G401 (cell line): Measurements from ENCODE around the gene PRKAG1. TPM values are rescaled to one million over a fixed set of nuclear protein-coding genes. Genes with fewer than 3 reads are reported as not detected.

ENCODE experiments used
- DNase-seq: peaks from one replicate; pipeline ENCODE4 v3.0.0-alpha.2; 2015; ENCODE audit warnings: low spot score
- in situ Hi-C: cut with HindIII; loops from 2 replicates; pipeline ENCODE4 v1.10.0; 2016; ENCODE audit warnings: low sequenced_read_pairs, mixed read lengths
- total RNA-seq: library from RNA; depleted of rRNA; stranded (reverse); fragments of >200 nt; shearing (Covaris generic); gene quantifications from 2 replicates; pipeline ENCODE4 v1.2.3, GENCODE V29; 2014

The PRKAG1 gene
- total RNA-seq, 1 experiment from 2014 or later, result 63.5 TPM

DNA sequence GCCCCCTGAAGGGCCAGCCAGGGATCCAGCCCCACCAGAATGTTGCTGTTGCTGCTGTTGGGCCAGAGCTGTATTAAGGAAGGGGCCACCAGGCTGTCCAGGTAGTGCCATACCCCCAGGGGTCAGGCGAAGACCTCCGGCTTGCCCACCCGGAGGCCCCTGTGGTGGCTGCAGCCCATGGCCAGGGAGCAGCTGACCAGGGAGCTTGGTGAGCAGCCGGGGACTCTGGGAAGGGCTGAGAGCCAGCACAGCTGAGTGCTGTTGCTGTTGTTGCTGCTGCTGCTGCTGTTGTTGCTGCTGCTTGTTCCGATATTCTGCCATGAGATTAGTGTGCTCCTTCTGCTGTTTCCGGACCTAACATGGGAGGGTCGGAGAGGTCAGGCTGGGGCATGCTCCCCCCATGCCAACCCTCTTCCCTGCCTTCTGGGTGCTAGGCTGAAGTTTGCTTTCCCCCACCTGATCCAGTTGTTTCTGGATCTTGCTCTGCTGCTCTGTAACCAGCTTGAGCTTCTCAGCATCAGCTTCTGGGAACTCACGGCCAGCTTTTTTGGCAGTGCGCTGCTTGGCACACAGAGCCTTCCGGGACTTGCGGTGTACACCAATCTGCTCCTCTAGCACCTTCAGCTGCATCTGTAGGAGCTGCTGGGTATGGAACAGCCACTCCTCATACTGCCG lies 15.2 kb upstream of the PRKAG1 start:
- in situ Hi-C loops, result no loop called here

DNA sequence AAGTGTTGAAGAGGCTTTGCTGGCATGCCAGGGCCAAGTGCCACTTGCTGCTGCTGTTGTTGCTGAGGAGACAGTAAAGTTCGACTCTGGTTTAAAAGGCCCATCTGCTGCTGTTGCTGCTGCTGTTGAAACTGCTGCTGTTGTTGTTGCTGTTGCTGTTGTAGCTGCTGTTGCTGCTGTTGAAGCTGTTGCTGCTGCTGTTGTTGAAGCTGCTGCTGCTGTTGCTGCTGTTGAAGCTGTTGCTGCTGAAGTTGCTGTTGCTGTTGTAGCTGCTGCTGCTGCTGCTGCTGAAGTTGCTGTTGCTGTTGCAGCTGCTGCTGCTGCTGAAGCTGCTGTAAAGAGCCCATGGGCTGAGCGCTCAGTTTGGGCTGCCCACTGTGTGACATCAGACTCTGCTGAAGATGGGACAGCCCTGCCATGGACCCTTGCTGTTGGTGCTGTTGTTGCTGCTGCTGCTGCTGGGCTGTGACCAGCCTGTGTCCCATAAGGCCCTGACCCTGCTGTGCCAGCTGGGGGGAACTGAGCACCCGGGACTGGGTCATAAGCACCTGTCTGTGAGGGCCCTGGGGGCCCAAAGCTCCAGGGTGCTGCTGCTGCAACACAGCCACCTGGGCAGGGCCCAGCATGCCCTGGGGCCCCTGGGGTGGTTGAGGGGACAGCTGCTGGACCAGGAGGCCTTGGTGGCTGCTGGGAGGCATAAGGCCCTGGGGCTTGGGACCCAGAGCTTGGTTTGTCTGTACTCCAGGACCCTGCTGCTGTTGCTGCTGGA lies 14.3 kb upstream of the PRKAG1 start:
- DNase-seq, result no peak
- in situ Hi-C loops, result no loop called here

More for the DNA sequence above, 15.2 kb upstream of the PRKAG1 start:
- no peak for DNase-seq

DNA sequence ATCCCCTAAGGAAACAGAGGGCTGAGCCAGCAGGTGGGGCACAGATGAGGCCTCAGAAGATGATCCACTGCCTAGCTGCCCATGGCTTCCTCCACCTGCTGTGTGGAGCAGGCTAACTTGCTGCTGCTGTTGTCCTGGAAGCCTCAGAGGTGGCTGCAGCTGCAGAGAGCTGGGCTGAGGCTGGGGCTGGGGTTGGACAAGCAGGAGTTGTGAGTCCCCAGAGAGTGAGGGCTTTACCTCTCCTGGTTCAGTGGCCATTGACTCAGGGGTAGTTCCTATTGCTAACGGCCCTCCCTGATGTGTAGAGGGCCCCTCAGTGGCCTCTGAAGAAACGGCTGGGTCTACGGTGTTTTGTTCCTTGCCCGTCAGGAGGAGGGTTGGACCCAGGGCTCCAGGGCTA lies 13.7 kb upstream of the PRKAG1 start:
- in situ Hi-C loops, result no loop called here
- no peak for DNase-seq

- in situ Hi-C loops, result no loop called here
- no peak for DNase-seq
Measured at GRCh38 chr12:49031573-49032161, 13.1 kb upstream of the PRKAG1 start.

GRCh38 chr12:49030714-49031572 lies 12.4 kb upstream of the PRKAG1 start:
- no peak for DNase-seq
- in situ Hi-C loops, result no loop called here

GRCh38 chr12:49030119-49030518 lies 11.5 kb upstream of the PRKAG1 start:
- in situ Hi-C loops, result no loop called here
- DNase-seq, result no peak

DNA sequence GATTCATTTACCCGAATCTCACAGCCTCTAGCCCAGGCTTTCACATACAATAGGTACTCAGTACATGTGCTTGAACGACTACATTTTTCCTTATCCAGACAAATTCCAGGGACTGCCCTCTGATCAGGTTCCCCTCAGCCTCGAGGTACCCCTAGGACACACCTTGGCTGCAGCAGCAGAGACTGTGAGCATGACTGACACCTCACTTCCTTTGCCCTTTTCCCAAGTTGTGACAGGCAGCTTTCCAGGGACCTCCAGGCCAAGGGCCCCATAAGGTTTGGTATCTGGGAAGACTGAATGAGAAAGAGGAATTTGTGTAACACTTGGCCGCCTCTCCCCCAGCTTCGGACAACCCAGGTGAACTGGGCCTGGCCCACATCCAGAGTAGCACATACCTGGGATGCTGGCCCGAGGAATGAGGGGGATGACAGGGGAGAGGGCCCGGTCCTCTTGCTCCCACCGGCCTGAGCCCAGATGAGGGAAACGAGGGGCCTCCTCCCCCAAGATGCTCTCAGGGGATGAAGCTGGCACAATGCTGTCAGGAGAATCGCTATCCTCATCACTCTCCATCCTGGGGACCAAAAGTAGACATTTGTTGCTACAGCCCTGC lies 10.2 kb upstream of the PRKAG1 start:
- no peak for DNase-seq
- in situ Hi-C loops, result no loop called here

DNA sequence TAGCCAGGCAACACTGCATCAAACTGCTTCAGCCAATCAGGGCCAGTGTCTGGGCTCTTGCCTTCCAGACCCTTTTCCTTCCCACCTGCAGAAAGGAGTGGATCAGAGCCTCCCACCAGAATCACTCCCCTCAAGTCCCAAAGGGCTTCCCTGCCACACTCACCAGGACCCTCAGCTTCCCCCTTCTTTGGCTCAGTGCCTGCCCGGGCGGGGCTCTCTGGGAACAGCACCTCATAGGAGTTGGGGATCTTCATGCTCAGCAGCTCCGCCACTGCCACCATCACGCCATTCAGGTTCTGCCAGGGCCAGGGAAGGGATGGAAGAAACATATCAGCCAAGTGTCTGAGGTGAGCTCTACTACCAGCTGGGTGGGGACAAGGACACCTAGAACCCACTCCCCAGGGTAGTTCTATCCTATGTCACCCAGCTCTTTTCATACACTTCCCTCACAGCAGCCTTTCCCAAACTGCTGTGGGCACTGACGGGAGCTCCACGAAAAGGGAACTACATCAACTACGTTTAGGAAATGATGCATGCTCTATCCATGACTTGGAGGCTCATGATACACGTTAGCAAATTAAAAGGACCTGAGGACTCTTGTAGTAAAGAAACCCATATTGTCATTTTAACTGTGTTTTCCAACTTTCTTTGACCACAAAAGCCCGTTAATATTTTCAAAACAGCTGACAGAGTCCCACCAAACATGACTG lies 9.4 kb upstream of the PRKAG1 start:
- in situ Hi-C loops, result no loop called here
- no peak for DNase-seq

- in situ Hi-C loops, result no loop called here
- DNase-seq, result no peak
Measured at GRCh38 chr12:49026678-49027480, 8.3 kb upstream of the PRKAG1 start.

- in situ Hi-C loops, result no loop called here
- no peak for DNase-seq
Measured at GRCh38 chr12:49026101-49026500, 7.5 kb upstream of the PRKAG1 start.

GRCh38 chr12:49025463-49025862 lies 6.9 kb upstream of the PRKAG1 start:
- in situ Hi-C loops, result no loop called here
- no peak for DNase-seq

GRCh38 chr12:49024543-49024942 lies 6.0 kb upstream of the PRKAG1 start:
- no peak for DNase-seq
- in situ Hi-C loops, result no loop called here

- DNase-seq, result no peak
- in situ Hi-C loops, result no loop called here
Measured at GRCh38 chr12:49023812-49024211, 5.2 kb upstream of the PRKAG1 start.

- in situ Hi-C loops, result no loop called here
- DNase-seq, result no peak
Measured at GRCh38 chr12:49022558-49023178, 4.1 kb upstream of the PRKAG1 start.

GRCh38 chr12:49021292-49021915 lies 2.8 kb upstream of the PRKAG1 start:
- no peak for DNase-seq

DNA sequence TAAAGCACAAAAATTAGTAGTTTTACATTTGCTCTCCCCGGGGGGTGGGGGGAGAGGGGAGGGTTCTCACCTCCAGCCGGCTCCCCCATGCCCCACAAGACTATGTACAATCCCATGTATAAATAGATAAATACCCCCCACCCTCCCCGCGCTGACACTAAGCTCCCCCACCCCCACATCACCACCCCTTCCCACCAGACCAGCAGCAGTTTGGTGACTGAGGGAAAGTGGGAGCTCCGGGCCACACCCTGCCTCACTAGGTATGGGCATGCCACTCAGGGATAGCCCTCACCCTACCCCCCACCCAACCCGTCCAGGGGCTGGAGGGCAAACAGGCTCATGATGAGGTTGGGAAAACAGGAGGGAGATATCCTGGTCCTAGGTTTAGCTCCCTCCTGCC lies 1.9 kb upstream of the PRKAG1 start:
- no peak for DNase-seq
- in situ Hi-C loops, result no loop called here

More at GRCh38 chr12:49021292-49021915, 2.8 kb upstream of the PRKAG1 start:
- in situ Hi-C loops, result no loop called here
